ENCODE results near the gene KCNN4. TPM values are rescaled to one million over a fixed set of nuclear protein-coding genes. Genes with fewer than 3 reads are reported as not detected.

Gene KCNN4
- total and polyA plus RNA-seq, 10 of the 15 experiments (the other 5 are each of a cell fraction or from before 2014, with no cell fraction given) = 1.4 to 112 (median 77.9) TPM

Other genes starting within 250 kb of the KCNN4 start
Only the 7 nearest of the 19 such genes appear.
- 0.05 and 0.11 TPM in 2 replicates for gene CADM4, start 141.1 kb downstream of the KCNN4 start, total RNA-seq (2014; rRNA removed)
- 0.09 TPM in 1 of 2 replicates, not detected in the other for gene CADM4, start 141.1 kb downstream of the KCNN4 start, total RNA-seq (2014; rRNA removed; fragmentation: Illumina TruSeq; extraction: Trizol)
- gene CADM4, start 141.1 kb downstream of the KCNN4 start, total RNA-seq (2021) = 0.11 TPM in 1 of 2 replicates, not detected in the other
- gene CADM4, start 141.1 kb downstream of the KCNN4 start, polyA plus RNA-seq (2011; rRNA removed) = not detected in 2 replicates
- 0.04 TPM in 1 of 2 replicates, not detected in the other for gene CADM4, start 141.1 kb downstream of the KCNN4 start, polyA plus RNA-seq (2014; fragmentation: Illumina TruSeq; extraction: Trizol)
- not detected for gene CADM4, start 141.1 kb downstream of the KCNN4 start, polyA plus RNA-seq (2014; fragmentation: Nextera tagmentation; extraction: Ambion mirVana)
- 0.06 TPM in 1 of 2 replicates, not detected in the other for gene CADM4, start 141.1 kb downstream of the KCNN4 start, polyA plus RNA-seq (2014; rRNA removed)
- under 1 TPM; 0.08 to 0.12 TPM for gene CADM4, start 141.1 kb downstream of the KCNN4 start, polyA plus RNA-seq (2016; fragmentation: Nextera tagmentation; extraction: Ambion mirVana)
- 19.3 and 21.6 TPM in 2 replicates for gene PLAUR, start 110.8 kb downstream of the KCNN4 start, total RNA-seq (2014; rRNA removed)
- gene PLAUR, start 110.8 kb downstream of the KCNN4 start, total RNA-seq (2014; rRNA removed; fragmentation: Illumina TruSeq; extraction: Trizol) = 9.4 and 10.5 TPM in 2 replicates
- 10.6 and 15.3 TPM in 2 replicates for gene PLAUR, start 110.8 kb downstream of the KCNN4 start, total RNA-seq (2021)
- gene PLAUR, start 110.8 kb downstream of the KCNN4 start, polyA plus RNA-seq (2011; rRNA removed) = 3.3 and 7.4 TPM in 2 replicates
- gene PLAUR, start 110.8 kb downstream of the KCNN4 start, polyA plus RNA-seq (2014; fragmentation: Illumina TruSeq; extraction: Trizol) = 6.5 and 10.5 TPM in 2 replicates
- 1 to 10 TPM; 6.5 to 6.7 TPM for gene PLAUR, start 110.8 kb downstream of the KCNN4 start, polyA plus RNA-seq (2014; fragmentation: Nextera tagmentation; extraction: Ambion mirVana)
- gene PLAUR, start 110.8 kb downstream of the KCNN4 start, polyA plus RNA-seq (2014; rRNA removed) = 10.9 and 14.4 TPM in 2 replicates
- gene PLAUR, start 110.8 kb downstream of the KCNN4 start, polyA plus RNA-seq (2016; fragmentation: Nextera tagmentation; extraction: Ambion mirVana) = 1 to 10 TPM; 8.8 to 10.0 TPM
- gene IRGC, start 64.9 kb downstream of the KCNN4 start, total RNA-seq (2014; rRNA removed) = not detected in 2 replicates
- not detected in 2 replicates for gene IRGC, start 64.9 kb downstream of the KCNN4 start, total RNA-seq (2014; rRNA removed; fragmentation: Illumina TruSeq; extraction: Trizol)
- gene IRGC, start 64.9 kb downstream of the KCNN4 start, total RNA-seq (2021) = not detected in 2 replicates
- not detected in 2 replicates for gene IRGC, start 64.9 kb downstream of the KCNN4 start, polyA plus RNA-seq (2011; rRNA removed)
- gene IRGC, start 64.9 kb downstream of the KCNN4 start, polyA plus RNA-seq (2014; fragmentation: Illumina TruSeq; extraction: Trizol) = not detected in 2 replicates
- gene IRGC, start 64.9 kb downstream of the KCNN4 start, polyA plus RNA-seq (2014; fragmentation: Nextera tagmentation; extraction: Ambion mirVana) = under 1 TPM in 1 of 2 experiments, not detected in 1; 0.04 TPM
- gene IRGC, start 64.9 kb downstream of the KCNN4 start, polyA plus RNA-seq (2014; rRNA removed) = not detected in 2 replicates
- gene IRGC, start 64.9 kb downstream of the KCNN4 start, polyA plus RNA-seq (2016; fragmentation: Nextera tagmentation; extraction: Ambion mirVana) = not detected
- 23.5 and 28.1 TPM in 2 replicates for gene SMG9, start 26.0 kb downstream of the KCNN4 start, total RNA-seq (2014; rRNA removed)
- gene SMG9, start 26.0 kb downstream of the KCNN4 start, total RNA-seq (2014; rRNA removed; fragmentation: Illumina TruSeq; extraction: Trizol) = 16.3 and 20.3 TPM in 2 replicates
- gene SMG9, start 26.0 kb downstream of the KCNN4 start, total RNA-seq (2021) = 45.4 and 52.2 TPM in 2 replicates
- 20.6 and 48.9 TPM in 2 replicates for gene SMG9, start 26.0 kb downstream of the KCNN4 start, polyA plus RNA-seq (2011; rRNA removed)
- 21.9 and 26.4 TPM in 2 replicates for gene SMG9, start 26.0 kb downstream of the KCNN4 start, polyA plus RNA-seq (2014; fragmentation: Illumina TruSeq; extraction: Trizol)
- 1 to 10 TPM in 1 of 2 experiments, under 1 TPM in 1; 0.69 to 4.0 TPM for gene SMG9, start 26.0 kb downstream of the KCNN4 start, polyA plus RNA-seq (2014; fragmentation: Nextera tagmentation; extraction: Ambion mirVana)
- 34.4 and 34.6 TPM in 2 replicates for gene SMG9, start 26.0 kb downstream of the KCNN4 start, polyA plus RNA-seq (2014; rRNA removed)
- 10 to 100 TPM; 28.2 to 30.4 TPM for gene SMG9, start 26.0 kb downstream of the KCNN4 start, polyA plus RNA-seq (2016; fragmentation: Nextera tagmentation; extraction: Ambion mirVana)
- gene LYPD5, start 21.5 kb upstream of the KCNN4 start, total RNA-seq (2014; rRNA removed) = 0.76 and 1.4 TPM in 2 replicates
- 0.37 and 0.40 TPM in 2 replicates for gene LYPD5, start 21.5 kb upstream of the KCNN4 start, total RNA-seq (2014; rRNA removed; fragmentation: Illumina TruSeq; extraction: Trizol)
- gene LYPD5, start 21.5 kb upstream of the KCNN4 start, total RNA-seq (2021) = 0.69 and 1.5 TPM in 2 replicates
- gene LYPD5, start 21.5 kb upstream of the KCNN4 start, polyA plus RNA-seq (2011; rRNA removed) = 0.04 and 0.09 TPM in 2 replicates
- gene LYPD5, start 21.5 kb upstream of the KCNN4 start, polyA plus RNA-seq (2014; fragmentation: Illumina TruSeq; extraction: Trizol) = 0.56 and 0.62 TPM in 2 replicates
- under 1 TPM in 1 of 2 experiments, not detected in 1; 0.24 TPM for gene LYPD5, start 21.5 kb upstream of the KCNN4 start, polyA plus RNA-seq (2014; fragmentation: Nextera tagmentation; extraction: Ambion mirVana)
- 2.0 and 2.2 TPM in 2 replicates for gene LYPD5, start 21.5 kb upstream of the KCNN4 start, polyA plus RNA-seq (2014; rRNA removed)
- gene LYPD5, start 21.5 kb upstream of the KCNN4 start, polyA plus RNA-seq (2016; fragmentation: Nextera tagmentation; extraction: Ambion mirVana) = 1 to 10 TPM; 1.1 to 1.5 TPM
- gene ZNF283, start 46.3 kb upstream of the KCNN4 start, total RNA-seq (2014; rRNA removed) = 4.3 and 4.9 TPM in 2 replicates
- 7.8 and 7.9 TPM in 2 replicates for gene ZNF283, start 46.3 kb upstream of the KCNN4 start, total RNA-seq (2014; rRNA removed; fragmentation: Illumina TruSeq; extraction: Trizol)
- 5.1 and 5.4 TPM in 2 replicates for gene ZNF283, start 46.3 kb upstream of the KCNN4 start, total RNA-seq (2021)
- 5.6 and 11.4 TPM in 2 replicates for gene ZNF283, start 46.3 kb upstream of the KCNN4 start, polyA plus RNA-seq (2011; rRNA removed)
- 3.0 and 6.7 TPM in 2 replicates for gene ZNF283, start 46.3 kb upstream of the KCNN4 start, polyA plus RNA-seq (2014; fragmentation: Illumina TruSeq; extraction: Trizol)
- gene ZNF283, start 46.3 kb upstream of the KCNN4 start, polyA plus RNA-seq (2014; fragmentation: Nextera tagmentation; extraction: Ambion mirVana) = 1 to 10 TPM; 2.2 to 2.4 TPM
- 3.1 and 3.8 TPM in 2 replicates for gene ZNF283, start 46.3 kb upstream of the KCNN4 start, polyA plus RNA-seq (2014; rRNA removed)
- gene ZNF283, start 46.3 kb upstream of the KCNN4 start, polyA plus RNA-seq (2016; fragmentation: Nextera tagmentation; extraction: Ambion mirVana) = 1 to 10 TPM; 3.0 to 3.6 TPM
- gene ZNF404, start 103.0 kb upstream of the KCNN4 start, total RNA-seq (2014; rRNA removed) = 0.11 and 0.38 TPM in 2 replicates
- gene ZNF404, start 103.0 kb upstream of the KCNN4 start, total RNA-seq (2014; rRNA removed; fragmentation: Illumina TruSeq; extraction: Trizol) = 0.72 and 1.0 TPM in 2 replicates
- 0.36 and 0.64 TPM in 2 replicates for gene ZNF404, start 103.0 kb upstream of the KCNN4 start, total RNA-seq (2021)
- 2.3 and 5.5 TPM in 2 replicates for gene ZNF404, start 103.0 kb upstream of the KCNN4 start, polyA plus RNA-seq (2011; rRNA removed)
- gene ZNF404, start 103.0 kb upstream of the KCNN4 start, polyA plus RNA-seq (2014; fragmentation: Illumina TruSeq; extraction: Trizol) = 1.2 and 1.5 TPM in 2 replicates
- under 1 TPM; 0.31 to 0.42 TPM for gene ZNF404, start 103.0 kb upstream of the KCNN4 start, polyA plus RNA-seq (2014; fragmentation: Nextera tagmentation; extraction: Ambion mirVana)
- gene ZNF404, start 103.0 kb upstream of the KCNN4 start, polyA plus RNA-seq (2014; rRNA removed) = 0.18 and 0.63 TPM in 2 replicates
- under 1 TPM in 1 of 2 experiments, not detected in 1; 0.68 TPM for gene ZNF404, start 103.0 kb upstream of the KCNN4 start, polyA plus RNA-seq (2016; fragmentation: Nextera tagmentation; extraction: Ambion mirVana)